NCI-H2171 (cell line): ENCODE data around the gene UNC13C.

ENCODE experiments used
- DNase-seq: peaks from one replicate; lab custom pipeline; 2025; lab: John Stamatoyannopoulos, UW

The UNC13C gene

DNA sequence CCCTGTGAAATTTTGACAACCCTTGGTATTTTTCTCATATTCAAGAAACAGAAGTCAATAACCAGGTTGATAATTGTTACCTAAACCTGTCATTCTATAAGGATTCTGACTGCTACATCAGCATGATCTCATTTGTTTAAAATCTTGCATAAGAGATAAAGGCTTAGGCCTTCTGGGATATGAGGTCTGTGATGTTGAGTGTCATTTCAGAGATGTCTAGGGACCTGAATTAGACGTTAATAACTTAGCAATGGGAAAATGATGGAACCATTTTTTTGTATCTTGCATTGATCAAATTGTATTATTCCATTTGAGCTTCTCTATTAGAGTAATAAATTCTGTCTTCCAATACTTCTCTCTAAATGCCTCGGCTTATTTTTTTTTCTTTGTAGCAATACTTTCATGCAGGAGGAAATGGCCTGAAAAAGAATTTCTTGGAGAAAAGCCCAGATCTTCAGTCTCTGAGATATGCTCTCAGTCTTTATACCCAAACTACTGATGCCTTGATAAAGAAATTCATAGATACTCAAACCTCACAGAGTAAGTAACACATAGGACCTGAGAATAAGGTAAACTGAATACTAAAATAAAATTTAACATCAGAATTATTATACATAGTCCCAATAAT is 589.3 kb downstream of the UNC13C start:
- no peak for DNase-seq

DNA sequence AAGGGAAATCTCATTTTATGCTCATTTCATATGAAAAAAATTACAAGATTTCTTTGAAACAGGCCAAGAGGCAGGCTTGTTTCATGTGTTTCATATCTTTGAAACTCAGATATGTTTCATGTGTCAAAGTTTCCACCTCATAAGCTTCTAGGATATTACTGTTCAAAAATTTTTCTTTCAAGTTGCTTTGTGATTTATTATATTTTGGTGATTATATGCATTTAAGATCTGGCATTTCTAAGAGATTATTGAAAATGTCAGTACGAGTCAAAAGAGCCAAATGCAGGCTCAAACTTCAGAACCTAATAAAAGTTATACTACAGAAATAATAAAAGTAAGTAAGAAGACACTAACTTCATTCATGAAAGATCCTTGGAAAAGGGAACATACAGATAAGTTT is 590.1 kb downstream of the UNC13C start:
- DNase-seq, result no peak

DNA sequence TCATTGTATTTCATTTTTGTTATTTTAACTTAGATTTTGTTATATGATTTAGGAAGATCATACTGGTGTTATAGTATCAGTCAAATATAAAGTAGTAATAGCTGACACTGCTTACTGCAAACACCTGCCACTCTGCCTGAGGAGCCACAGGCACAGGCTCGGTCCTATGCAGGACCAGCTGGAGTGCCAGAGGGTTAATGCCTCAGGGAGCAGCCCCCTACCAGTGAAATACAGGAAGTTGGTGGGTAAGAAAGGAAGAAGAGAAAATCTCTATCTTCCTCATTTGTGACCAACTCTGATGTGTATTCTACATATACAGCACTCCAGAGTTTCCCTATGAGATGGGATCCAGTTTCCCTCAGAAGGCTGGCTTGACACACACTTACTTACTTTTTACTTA is 593.3 kb downstream of the UNC13C start:
- no peak for DNase-seq

DNA sequence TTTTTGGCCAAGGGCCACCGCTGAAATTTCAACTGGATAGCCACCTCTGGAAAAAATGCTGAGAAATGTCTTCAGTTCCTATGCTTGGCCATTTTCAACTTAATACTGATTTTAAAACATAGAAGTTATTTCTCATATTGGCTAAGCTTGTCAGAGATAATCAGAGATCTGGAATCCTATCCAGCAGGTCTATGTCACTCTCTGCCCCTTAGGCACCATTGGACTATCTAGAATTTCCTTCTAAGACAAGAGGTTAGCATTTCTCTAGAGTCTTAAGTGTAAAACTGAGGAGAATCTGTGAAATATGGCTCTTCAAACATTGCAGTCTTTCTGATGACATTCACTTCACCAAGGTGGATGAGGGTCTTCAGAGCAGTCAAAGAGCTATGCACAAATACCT is 597.3 kb downstream of the UNC13C start:
- DNase-seq, result no peak

DNA sequence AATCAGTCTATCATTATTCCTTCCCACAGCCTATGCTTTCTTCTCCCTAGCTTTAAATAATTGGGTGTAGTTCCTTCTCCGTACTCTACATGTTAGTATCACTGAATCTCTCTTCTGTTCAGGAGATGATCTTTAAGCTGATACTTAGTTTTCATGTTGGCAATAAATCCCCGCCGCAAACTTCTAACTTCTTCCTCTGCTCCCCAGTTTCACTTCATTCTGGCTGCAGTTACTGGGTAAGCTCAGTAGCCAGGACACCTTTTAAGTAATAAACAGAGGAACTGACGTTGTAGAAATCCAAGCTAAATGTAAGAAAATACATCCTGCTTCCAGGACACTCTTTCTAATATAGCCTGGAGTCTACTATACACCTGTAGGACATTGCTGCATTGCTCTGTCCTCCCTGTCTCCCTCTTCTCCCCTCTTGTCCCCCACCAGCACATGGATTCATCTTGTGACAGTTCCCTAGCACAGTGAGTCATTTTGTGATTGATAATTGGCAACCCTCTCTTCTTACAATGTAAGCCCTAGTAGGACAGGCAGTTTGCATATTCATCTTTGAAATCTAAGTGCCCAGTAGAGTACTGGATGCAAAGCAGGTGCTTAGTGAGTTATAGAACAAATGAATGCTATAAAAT is 598.2 kb downstream of the UNC13C start:
- no peak for DNase-seq

DNA sequence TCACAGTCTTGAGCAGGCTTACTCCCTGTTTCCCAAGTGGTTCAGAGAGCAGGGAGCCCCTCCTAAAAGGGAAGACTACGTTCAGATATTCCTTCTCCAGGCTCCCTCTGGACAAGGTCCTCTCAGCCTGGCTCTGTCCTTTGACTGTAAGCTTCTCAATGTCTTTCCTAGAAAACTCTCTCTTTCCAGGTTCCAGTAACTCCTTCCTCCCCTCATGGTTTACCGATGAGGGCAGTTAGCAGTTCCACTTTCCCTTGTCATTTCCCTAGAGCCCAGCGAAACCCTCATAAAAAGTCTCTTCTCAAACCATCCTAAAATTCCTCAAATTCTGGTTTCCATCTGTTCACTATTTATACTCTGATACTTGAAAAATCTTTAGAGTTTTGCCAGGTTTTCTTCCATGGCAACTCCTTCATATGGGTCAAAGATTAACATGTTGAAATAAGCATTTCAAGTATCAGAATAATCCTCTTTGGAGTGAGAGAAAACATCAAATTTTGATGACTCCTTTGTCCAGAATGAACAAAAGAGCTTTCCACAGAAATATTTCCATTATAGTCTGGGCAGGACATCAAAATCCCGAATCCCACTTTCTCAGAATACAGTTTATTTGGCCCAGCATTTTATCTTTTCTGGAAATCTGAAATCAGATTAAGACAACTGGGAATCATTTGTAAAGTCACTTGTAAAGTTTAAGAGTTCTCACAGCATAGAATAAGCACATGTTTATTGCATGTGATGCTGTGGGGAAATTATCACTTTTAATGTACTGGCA is 599.4 kb downstream of the UNC13C start:
- DNase-seq, result no peak

DNA sequence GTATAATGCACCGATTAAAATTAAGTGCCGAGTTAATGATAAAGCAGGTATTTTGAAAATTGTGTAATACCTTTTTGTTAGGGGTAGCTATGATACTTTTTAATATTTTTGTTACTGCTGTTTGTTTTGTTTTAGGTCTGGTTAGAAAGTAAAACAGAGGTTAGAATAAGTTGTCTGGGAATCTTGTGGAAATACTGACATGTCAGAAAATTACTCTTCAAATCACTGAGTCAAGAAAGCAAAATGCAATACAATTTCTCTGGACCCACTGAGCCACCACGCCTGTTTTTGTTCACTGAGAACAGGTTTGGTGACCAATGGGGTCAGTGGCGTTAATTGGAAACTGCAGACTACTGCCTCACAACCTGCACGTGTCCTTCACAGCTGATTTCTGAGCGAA is 601.6 kb downstream of the UNC13C start:
- DNase-seq, result no peak

DNA sequence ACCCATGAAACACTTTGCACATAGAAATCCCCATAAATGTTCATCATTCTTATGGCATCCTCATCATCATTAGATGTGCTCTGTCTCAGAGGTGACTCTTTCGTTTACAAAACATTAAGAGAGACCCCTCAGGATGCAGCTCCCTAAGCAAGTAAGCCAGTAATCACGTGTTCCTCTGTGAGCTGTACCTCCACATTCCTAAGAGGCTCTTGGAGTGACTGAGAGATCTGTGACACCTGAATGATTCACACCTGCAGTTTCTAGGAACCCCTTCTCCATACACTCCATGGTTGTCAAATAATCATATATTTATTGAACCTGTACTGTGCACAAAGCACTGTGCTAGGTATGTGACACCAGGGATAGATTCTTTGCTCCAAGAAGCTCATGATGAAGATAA is 602.4 kb downstream of the UNC13C start:
- DNase-seq, result no peak

DNA sequence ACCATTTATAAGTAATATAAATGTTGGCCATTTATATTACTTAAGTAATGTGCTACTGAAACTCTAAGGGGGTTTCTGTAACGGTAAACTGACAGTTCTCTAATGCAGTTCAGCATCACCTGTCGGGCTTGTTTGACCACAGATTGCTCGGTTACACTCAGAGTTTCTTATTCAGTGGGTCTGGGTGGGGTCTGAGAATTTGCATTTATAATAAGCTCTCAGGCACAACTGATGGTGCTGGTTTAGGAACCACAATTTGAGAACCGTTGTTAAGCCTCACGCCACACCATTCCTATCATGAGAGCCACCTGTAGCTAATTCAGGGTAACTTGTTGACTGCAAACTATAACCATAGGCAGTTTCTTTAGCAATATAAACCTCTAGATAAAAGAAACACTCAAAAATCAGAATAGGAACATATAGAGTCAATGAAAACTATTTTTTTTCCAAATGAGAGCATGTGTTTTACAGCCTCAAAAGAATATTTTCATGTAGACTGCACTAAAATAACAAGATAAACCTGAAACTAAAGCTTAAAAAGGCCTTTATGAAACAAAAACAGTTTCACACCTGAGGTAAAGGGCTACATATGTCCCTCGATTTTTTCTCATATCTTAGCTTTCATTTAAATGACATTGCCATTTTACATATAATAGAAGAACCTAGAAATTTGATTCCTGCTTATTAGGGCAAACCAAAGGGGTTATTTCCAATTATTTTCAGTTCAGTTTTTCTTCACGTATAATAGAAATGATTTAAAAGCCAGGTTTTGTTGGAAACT is 604.8 kb downstream of the UNC13C start:
- no peak for DNase-seq

DNA sequence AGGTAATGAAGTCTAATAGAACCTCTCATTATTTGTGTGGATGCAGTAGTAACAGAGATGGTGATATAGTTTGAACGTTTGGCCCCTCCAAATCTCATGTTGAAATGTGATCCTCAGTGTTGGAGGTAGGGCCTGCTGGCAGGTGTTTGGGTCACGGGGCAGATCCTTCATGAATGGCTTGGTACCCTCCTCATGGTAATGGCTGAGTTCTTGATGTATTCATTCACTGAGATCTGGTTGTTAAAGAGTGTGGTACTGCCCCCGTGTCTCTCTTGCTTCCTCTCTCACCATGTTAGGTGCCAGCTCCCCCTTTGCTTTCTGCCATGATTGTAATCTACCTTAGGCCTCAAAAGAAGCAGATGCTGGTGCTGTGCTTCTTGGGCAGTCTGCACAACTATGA is 606.8 kb downstream of the UNC13C start:
- no peak for DNase-seq

DNA sequence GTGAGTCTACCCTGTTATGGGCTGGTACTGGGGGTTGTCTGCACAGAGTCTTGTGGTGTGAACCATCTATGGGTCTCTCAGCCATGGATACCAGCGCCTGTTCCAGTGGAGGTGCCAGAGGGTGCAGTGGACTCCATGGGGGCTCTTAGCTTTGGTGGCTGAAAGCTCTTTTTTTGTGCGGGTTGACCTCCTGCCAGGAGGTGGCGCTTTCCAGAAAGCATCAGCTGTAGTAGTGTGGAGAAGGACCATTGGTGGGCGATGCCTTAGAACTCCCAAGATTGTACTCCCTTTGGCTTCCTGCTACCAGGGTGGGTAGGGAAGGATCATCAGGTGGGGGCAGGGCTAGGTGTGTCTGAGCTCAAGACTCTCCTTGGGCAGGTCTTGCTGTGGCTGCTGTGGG is 615.9 kb downstream of the UNC13C start:
- no peak for DNase-seq

DNA sequence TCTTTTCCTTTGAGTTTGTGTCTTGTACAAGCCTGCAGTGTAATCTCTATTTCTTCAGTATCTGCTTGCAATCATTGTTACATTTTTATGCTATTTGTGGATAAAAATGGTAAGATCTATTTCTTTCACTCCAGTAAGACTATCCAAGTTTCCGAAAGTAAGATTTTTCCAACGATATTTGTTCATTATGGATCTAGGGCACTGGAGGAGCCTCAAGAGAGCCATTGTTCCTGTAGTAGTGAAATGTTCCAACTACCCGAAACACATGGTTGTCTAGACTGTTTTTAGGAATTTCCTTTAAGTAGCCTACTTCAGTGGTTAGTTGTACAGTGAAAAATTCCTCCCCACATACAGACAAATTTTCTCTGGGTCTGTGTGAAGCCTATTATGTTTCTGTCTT is 621.1 kb downstream of the UNC13C start:
- no peak for DNase-seq

DNA sequence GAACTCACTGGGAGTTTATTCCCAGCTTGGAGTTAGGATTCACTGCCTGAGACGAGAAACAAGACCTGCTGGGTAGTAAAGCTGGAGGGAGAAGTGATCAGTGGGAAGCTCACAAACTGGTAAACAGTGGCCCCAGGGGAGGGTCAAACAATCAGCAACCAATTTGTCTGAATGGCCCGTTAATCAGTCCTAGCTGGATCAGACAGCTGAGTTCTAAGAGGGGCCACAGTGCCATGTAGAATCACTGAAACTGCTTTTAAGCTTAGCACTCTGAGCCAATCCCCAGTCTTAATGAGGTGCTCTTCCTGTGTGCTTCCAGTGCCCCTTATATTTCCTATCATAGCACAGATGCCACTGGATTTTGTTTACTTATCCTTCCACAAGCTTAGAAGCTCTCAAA is 626.8 kb downstream of the UNC13C start:
- DNase-seq, result no peak

DNA sequence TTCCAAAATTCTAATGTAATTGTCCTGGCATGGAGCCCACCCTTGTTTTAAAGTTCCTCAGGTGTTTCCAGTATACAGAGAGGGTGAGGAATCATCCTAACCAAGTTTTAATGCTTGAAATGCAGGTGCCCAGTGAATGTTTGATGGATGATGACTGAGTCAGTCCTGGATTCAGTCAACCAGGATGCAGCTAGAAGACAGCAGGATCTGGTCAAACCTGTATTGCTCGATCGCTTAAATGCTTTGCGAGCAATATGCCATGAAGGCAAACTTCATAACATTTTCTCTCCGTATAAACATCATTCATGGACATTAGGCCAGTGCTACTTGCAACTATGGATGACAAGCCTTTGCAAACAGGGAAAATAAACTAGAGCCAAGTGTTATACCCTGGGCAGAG is 627.3 kb downstream of the UNC13C start:
- DNase-seq, result no peak

DNA sequence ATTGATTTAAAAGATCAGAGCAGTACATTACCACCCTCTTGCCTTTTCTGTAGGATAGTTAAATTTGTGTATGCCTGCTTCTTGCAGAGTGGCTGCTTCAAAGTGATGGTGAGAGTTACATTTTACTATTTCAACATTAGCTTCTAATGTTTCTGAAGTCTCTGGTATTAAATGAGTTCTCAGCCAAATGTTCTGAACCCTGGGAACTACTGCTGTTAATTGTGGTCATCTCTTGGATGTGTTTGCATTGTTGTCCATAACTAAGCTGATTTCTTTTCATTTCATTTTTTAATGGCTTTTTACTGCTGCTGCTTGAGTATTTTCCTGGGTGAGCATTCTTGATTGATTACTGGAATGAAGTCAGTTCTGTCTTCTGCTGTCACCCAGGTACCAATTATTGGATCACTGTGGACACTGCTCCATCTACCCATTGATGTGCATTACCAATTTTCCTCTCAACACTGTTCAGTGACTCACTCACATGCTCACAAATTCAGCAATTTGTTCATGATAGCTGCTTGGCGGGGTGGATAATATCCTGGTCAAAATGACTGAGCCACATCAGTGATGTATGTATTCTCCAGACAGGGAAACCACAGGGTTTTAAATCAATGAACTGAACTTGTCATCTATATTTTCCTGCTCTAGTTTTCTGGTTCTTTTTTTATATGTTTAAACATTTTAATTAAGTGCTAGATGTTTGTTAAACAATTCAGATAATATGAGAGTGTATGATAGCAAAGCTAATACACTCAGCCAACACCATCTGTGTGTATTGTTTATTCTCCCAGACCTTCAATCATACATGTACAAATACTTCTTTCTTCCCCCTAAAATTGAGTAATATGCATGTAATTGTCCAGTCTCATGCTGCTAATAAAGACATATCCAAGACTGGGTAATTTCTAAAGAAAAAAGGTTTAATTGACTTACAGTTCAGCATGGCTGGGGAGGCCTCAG is 630.9 kb downstream of the UNC13C start:
- no peak for DNase-seq

DNA sequence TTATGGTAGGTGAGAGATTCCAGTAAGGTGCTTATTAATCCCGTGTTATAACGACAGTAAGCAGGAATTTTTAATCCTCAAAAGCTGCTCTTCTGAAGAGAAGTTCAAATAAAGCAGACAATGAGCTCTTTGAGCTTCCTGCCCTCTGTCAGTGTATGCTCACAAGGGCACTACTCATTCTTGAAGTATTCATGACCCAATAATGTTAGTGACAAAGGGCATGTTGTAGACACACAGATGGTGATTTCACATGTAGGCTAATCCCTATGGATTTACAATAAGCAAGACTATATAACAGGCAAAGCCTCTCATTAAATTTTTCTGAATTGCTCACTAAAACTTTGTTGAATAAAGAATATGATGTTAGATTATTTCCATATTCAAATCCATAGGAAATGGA is 639.9 kb downstream of the UNC13C start:
- no peak for DNase-seq

DNA sequence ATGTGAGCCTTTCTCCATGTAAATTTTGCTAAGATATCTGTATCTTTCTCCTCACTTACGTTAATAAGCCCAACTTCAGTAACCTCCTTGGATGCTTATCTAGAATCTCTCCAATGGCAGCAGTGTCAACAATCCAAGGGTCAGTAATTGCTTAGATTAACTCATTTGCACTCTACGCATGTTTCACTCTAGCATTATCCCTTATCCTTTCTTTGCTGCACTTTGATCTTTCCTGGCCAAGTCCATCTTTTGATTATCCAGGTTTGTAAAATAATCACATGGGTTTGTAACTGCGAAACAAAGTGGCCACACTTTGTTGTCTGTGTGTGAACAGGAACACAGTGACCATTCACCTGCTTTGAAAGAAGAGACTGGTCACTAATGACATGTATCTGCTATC is 640.9 kb downstream of the UNC13C start:
- no peak for DNase-seq

DNA sequence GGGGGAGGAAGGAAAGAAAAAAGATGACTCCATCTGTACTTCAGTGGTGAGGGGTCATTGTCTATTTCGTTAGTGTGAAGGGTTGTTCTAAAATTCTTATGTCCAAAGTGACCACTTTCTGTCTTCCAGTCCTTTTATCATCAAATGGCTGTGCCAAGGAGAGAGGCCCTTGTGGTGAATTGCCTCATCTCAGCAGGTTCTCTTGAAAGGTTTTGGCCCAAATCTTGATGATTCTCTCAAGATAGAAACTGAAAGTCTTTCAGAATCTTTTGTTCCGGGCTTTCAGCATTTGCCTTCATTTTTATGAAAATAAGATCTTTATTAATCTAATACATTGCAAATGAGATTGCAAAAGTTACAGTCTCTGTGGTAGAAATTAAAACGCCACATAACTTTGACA is 642.7 kb downstream of the UNC13C start:
- DNase-seq, result no peak

DNA sequence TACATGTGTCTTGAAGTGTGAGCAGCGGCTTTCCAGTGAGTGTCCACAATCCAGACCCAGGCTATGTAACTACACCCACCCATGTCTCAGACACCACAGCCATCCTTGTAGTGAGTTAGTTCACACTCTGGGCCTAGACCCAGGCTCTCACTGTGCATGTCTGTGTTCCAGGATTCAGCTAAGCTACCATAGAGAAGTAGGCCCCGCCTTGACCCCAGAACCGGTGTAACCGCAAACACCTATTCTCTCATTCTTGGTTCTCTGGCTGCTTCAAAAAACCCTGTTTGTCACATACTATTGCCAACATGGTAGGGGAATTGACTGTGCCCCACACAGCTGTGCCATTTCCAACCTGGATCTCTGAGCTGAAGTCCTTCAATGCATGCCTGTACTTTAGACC is 657.9 kb downstream of the UNC13C start:
- DNase-seq, result no peak

DNA sequence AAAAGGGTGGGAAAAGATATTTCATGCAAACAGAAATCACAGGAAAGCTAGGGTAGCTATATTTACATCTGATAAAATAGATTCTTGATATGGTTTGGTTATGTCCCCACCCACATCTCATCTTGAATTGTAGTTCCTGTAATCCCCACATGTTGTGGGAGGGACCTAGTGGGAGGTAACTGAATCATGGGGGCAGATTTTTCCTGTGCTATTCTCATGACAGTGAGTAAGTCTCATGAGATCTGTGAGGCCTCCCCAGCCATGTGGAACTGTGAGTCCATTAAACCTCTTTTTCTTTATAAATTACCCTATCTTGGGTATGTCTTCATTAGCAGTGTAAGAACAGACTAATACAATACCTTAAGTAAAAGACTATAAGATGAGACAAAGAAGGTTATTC is 660.4 kb downstream of the UNC13C start:
- no peak for DNase-seq

DNA sequence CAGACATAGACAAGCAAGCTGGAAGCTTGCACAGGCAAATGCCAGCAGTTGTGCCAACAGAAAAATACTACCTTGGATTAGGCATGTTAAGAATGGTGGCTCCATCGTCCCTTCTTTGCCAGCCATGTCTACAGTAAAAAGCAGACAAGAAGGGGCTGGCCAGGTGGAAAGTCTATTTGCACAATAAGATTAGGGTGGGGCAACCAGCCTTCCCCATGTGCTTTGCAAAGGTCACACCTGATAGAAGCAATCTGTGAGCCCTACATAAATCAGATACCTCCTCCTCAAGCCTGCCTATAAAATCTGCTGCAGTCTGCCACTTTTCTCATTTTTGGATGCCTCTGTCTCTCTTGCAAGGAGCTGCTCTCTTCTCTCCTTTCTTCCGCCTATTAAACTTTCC is 662.6 kb downstream of the UNC13C start:
- DNase-seq, result no peak

DNA sequence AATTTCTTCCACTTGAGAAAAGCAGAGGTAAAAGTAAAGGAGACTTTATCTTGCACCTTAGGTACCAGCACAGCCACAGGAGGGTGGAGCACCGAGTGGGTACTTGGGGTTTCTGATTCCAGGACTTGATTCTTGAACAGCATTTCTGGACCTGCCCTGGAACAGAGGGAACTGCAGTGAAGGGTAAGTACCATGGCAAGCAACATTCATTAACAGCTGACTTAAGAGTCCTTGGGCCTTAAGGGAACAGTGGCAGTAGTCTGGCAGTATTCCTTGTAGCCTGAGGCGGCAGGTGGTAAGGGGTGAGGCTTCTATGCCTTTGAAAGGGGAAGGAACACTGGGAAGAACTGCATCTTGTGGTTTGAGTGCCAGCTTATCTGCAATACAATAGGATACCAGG is 666.6 kb downstream of the UNC13C start:
- no peak for DNase-seq
